Measurements from ENCODE around the gene GSK3A. TPM values are rescaled to one million over a fixed set of nuclear protein-coding genes. Genes with fewer than 3 reads are reported as not detected.

Gene GSK3A
- total RNA-seq, 1 experiment from 2014 or later = 25.0 TPM

GRCh38 chr19:42290523-42291434 lies 48.4 kb upstream of the GSK3A start:
- Histone ChIP-seq H3K36me3 (ENCODE audit: low read depth, low read length) (no peaks in the 10 kb centered on the region), H3K4me1 (ENCODE audit: insufficient read depth, low read length) (no peaks in the 10 kb centered on the region), H2AFZ (ENCODE audit: low read length) (no peak overlapping the region), H3K4me3 (ENCODE audit: low read length) (no peak overlapping the region), H3K27me3 (ENCODE audit: low read length) (no peaks in the 10 kb centered on the region), H4K20me1 (ENCODE audit: low read length) (no peaks in the 10 kb centered on the region), H3K9ac (ENCODE audit: low read length) (no peak overlapping the region), H3K27ac (ENCODE audit: low read length) (no peak overlapping the region), H3K9me3 (ENCODE audit: low read length) (no peaks in the 10 kb centered on the region), H3K79me2 (ENCODE audit: low read length) (no peaks in the 10 kb centered on the region), H3K9me2 (replicated peaks; ENCODE audit: low read length) (no peaks in the 10 kb centered on the region), H3F3A (ENCODE audit: low read length, unreplicated experiment) (no peaks in the 10 kb centered on the region), H3K4me2 (ENCODE audit: low read length) (no peak overlapping the region)
- DNase-seq = no peak
- ChIA-PET POLR2A (ENCODE audit: unreplicated experiment) (no interaction called here), CTCF (no interaction called here)
- no TSS peak for BruUV-seq (replicated peaks)
- intact Hi-C loops (cut with micrococcal nuclease) = no loop called here
- no peak for ATAC-seq
- TF ChIP-seq EZH2phosphoT487 (IDR thresholded peaks at IDR 0.05; ENCODE audit: borderline replicate concordance, low read length) (no peak), CTCF (conservative IDR thresholded peaks at IDR 0.05; ENCODE audit: low read depth, low read length) (no peak), EZH2 (IDR thresholded peaks at IDR 0.05; ENCODE audit: low read length, unreplicated experiment) (no peak)

- Histone ChIP-seq H3F3A (ENCODE audit: low read length, unreplicated experiment) (no peaks in the 10 kb centered on the region), H4K20me1 (ENCODE audit: low read length) (no peaks in the 10 kb centered on the region), H3K27me3 (ENCODE audit: low read length) (no peaks in the 10 kb centered on the region), H3K36me3 (ENCODE audit: low read depth, low read length) (no peaks in the 10 kb centered on the region), H3K9me3 (ENCODE audit: low read length) (no peaks in the 10 kb centered on the region), H3K9ac (ENCODE audit: low read length) (no peak overlapping the region), H3K79me2 (ENCODE audit: low read length) (no peaks in the 10 kb centered on the region), H3K27ac (ENCODE audit: low read length) (no peak overlapping the region), H3K4me3 (ENCODE audit: low read length) (no peak overlapping the region), H3K4me2 (ENCODE audit: low read length) (no peak overlapping the region), H3K9me2 (replicated peaks; ENCODE audit: low read length) (no peaks in the 10 kb centered on the region), H3K4me1 (ENCODE audit: insufficient read depth, low read length) (no peaks in the 10 kb centered on the region), H2AFZ (ENCODE audit: low read length) (no peak overlapping the region)
- DNase-seq (no peak), ATAC-seq (no peak)
- TF ChIP-seq EZH2phosphoT487 (IDR thresholded peaks at IDR 0.05; ENCODE audit: borderline replicate concordance, low read length) = no peak
- TF ChIP-seq EZH2 (IDR thresholded peaks at IDR 0.05; ENCODE audit: low read length, unreplicated experiment) = no peak
- TF ChIP-seq CTCF (conservative IDR thresholded peaks at IDR 0.05; ENCODE audit: low read depth, low read length) = no peak
- ChIA-PET CTCF (no interaction called here), POLR2A (ENCODE audit: unreplicated experiment) (no interaction called here)
- no TSS peak for BruUV-seq (replicated peaks)
- intact Hi-C loops (cut with micrococcal nuclease) = no loop called here
These were observed 47.7 kb upstream of the GSK3A start for GRCh38 chr19:42290136-42290522.

GRCh38 chr19:42289556-42290041 lies 47.2 kb upstream of the GSK3A start:
- no peaks in the 10 kb centered on the region for H3K9me2 ChIP-seq (replicated peaks; ENCODE audit: low read length)
- no peak overlapping the region for H3K4me2 ChIP-seq (ENCODE audit: low read length)
- H3K9me3 ChIP-seq (ENCODE audit: low read length) = no peaks in the 10 kb centered on the region
- H3K4me3 ChIP-seq (ENCODE audit: low read length) = no peak overlapping the region
- intact Hi-C loops (cut with micrococcal nuclease) = no loop called here
- no peaks in the 10 kb centered on the region for H4K20me1 ChIP-seq (ENCODE audit: low read length)
- H2AFZ ChIP-seq (ENCODE audit: low read length) = no peak overlapping the region
- H3K27me3 ChIP-seq (ENCODE audit: low read length) = no peaks in the 10 kb centered on the region
- ATAC-seq (no peak), DNase-seq (no peak)
- ChIA-PET POLR2A (ENCODE audit: unreplicated experiment) (no interaction called here), CTCF (no interaction called here)
- no peaks in the 10 kb centered on the region for H3F3A ChIP-seq (ENCODE audit: low read length, unreplicated experiment)
- TF ChIP-seq EZH2phosphoT487 (IDR thresholded peaks at IDR 0.05; ENCODE audit: borderline replicate concordance, low read length) (no peak), EZH2 (IDR thresholded peaks at IDR 0.05; ENCODE audit: low read length, unreplicated experiment) (no peak), CTCF (conservative IDR thresholded peaks at IDR 0.05; ENCODE audit: low read depth, low read length) (no peak)
- no peak overlapping the region for H3K27ac ChIP-seq (ENCODE audit: low read length)
- no peaks in the 10 kb centered on the region for H3K4me1 ChIP-seq (ENCODE audit: insufficient read depth, low read length)
- H3K36me3 ChIP-seq (ENCODE audit: low read depth, low read length) = no peaks in the 10 kb centered on the region
- H3K9ac ChIP-seq (ENCODE audit: low read length) = no peak overlapping the region
- no TSS peak for BruUV-seq (replicated peaks)
- no peaks in the 10 kb centered on the region for H3K79me2 ChIP-seq (ENCODE audit: low read length)
